Activated T-cell treated with anti-CD3 and anti-CD28 coated beads, Interleukin-2, amount 50 U/mL, for 24 hours (primary cell): Measurements from ENCODE around the gene NCKAP1.
"Not testable (repeated sequence)": the region's sequence is repeated elsewhere in the genome, so short reads cannot be mapped to it uniquely, and the experiment has no call there.

ENCODE experiments used
- DNase-seq: peaks from one replicate; pipeline ENCODE4 v3.0.0-alpha.2; 2020
- H3K27ac Mint-ChIP-seq: 2 replicates; pipeline ENCODE4 v1.8.0; 2020; ENCODE audit warnings: mild to moderate bottlenecking, mixed read lengths
- H3K27me3 Mint-ChIP-seq: 2 replicates; pipeline ENCODE4 v1.8.0; 2020; ENCODE audit warnings: mixed read lengths
- H3K36me3 Mint-ChIP-seq: 2 replicates; pipeline ENCODE4 v1.8.0; 2020; ENCODE audit warnings: low read depth, mixed read lengths
- H3K4me1 Mint-ChIP-seq: 2 replicates; pipeline ENCODE4 v1.8.0; 2020; ENCODE audit warnings: low read depth, mixed read lengths
- H3K4me3 Mint-ChIP-seq: 2 replicates; pipeline ENCODE4 v1.8.0; 2020; ENCODE audit warnings: mild to moderate bottlenecking, moderate library complexity, mixed read lengths
- H3K9me3 Mint-ChIP-seq: 2 replicates; pipeline ENCODE4 v1.8.0; 2020; ENCODE audit warnings: mixed read lengths

The NCKAP1 gene

DNA sequence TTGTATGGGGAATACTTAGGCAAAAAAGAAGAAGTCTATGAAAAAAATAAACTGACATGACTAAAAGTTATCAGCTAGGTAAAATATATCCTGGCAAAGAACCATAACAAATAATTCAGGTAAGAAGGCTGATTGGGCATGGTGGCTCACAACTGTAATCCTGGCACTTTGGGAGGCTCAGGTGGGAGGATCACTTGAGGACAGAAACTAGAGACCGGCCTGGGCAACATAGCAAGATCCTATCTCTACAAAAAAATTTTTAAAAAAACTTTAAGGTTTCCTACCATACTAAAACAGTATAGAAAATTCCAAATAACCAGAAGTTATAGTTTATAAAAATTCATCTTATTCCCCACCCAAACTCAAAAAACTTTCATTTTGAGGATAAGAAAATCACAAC, 10.8 kb downstream of the NCKAP1 start:
- no peak overlapping the region for H3K27ac Mint-ChIP-seq
- no peak for DNase-seq
- H3K36me3 Mint-ChIP-seq, result peaks cover 7% of the 10 kb centered on the region
- H3K9me3 Mint-ChIP-seq, result no peaks in the 10 kb centered on the region
- no peaks in the 10 kb centered on the region for H3K4me1 Mint-ChIP-seq
- no peak overlapping the region for H3K4me3 Mint-ChIP-seq
- H3K27me3 Mint-ChIP-seq, result peaks cover 28% of the 10 kb centered on the region

DNA sequence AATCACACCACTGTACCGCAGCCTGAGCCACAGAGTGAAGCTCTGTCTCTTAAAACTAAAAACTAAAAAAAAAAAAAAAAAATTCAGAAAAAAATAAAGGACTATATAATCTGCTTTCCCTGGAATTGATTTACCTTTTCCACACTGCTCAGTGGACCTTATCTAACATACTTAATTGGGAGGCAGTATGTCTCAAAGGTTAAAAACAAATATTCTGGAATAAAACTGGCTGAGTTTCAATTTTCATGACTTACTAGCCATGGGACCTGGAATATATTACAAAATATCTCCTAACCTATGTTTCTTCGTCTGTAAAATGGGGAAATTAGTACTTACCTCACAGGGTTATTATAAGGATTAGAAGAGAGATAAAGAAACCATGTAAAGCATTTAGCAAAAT, 11.8 kb downstream of the NCKAP1 start:
- peaks cover 13% of the 10 kb centered on the region for H3K36me3 Mint-ChIP-seq

DNA sequence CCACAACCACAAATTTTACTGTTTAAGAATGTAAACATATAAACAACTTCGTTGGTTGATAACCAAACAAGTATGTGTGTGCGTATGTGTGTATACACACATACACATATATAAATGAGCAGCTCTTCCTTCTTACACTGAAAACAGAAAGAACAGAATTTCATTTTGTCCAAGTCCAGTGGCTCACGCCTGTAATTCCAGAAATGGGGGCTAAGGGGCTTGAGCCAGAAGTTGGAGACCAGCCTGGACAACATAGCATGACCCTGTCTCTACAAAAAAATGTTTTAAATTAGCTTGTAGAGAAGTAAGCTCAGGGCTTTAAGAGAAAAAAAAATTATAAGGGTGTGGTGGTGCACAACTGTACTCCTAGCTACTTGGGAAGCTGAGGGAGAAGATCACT, 12.3 kb downstream of the NCKAP1 start:
- Mint-ChIP-seq H3K9me3 (no peaks in the 10 kb centered on the region), H3K27me3 (peaks cover 21% of the 10 kb centered on the region), H3K4me1 (no peaks in the 10 kb centered on the region), H3K27ac (no peak overlapping the region), H3K36me3 (peaks cover 14% of the 10 kb centered on the region), H3K4me3 (no peak overlapping the region)
- DNase-seq, result no peak

More for the DNA sequence above, 11.8 kb downstream of the NCKAP1 start:
- no peaks in the 10 kb centered on the region for H3K9me3 Mint-ChIP-seq
- H3K27ac Mint-ChIP-seq, result no peak overlapping the region
- H3K4me3 Mint-ChIP-seq, result no peak overlapping the region
- peaks cover 21% of the 10 kb centered on the region for H3K27me3 Mint-ChIP-seq
- no peaks in the 10 kb centered on the region for H3K4me1 Mint-ChIP-seq
- no peak for DNase-seq

GRCh38 chr2:183024339-183025095, 13.7 kb downstream of the NCKAP1 start:
- H3K36me3 Mint-ChIP-seq, result peaks cover 14% of the 10 kb centered on the region
- H3K4me3 Mint-ChIP-seq, result no peak overlapping the region
- H3K9me3 Mint-ChIP-seq, result no peaks in the 10 kb centered on the region
- no peak overlapping the region for H3K27ac Mint-ChIP-seq
- peaks cover 1% of the 10 kb centered on the region for H3K4me1 Mint-ChIP-seq
- H3K27me3 Mint-ChIP-seq, result peaks cover 8% of the 10 kb centered on the region
- DNase-seq, result no peak

DNA sequence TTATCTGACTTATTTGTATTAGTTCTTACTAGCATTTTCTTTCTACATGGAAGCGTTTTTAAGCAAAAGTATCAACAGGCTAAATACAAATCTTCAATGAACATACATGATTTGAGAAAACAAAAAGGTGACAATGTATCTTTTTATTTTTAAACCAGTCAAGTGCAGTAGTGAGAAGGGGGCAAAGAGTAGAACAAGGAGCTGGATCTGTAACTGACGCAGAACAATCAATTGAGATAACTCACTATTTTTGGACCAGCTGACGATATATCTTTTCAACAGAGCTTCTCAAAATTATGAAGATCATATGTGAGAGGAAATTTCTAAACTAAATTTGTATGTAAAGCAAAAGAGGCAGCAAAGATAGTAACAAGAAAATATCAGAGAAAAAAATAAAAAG, 15.5 kb downstream of the NCKAP1 start:
- Mint-ChIP-seq H3K4me1 (peaks cover 1% of the 10 kb centered on the region), H3K9me3 (no peaks in the 10 kb centered on the region), H3K27me3 (peaks cover 2% of the 10 kb centered on the region), H3K4me3 (no peak overlapping the region), H3K36me3 (peaks cover 14% of the 10 kb centered on the region), H3K27ac (no peak overlapping the region)
- DNase-seq, result no peak

GRCh38 chr2:183021613-183022012, 16.6 kb downstream of the NCKAP1 start:
- Mint-ChIP-seq H3K4me1 (peaks cover 1% of the 10 kb centered on the region), H3K36me3 (peaks cover 14% of the 10 kb centered on the region), H3K27me3 (no peaks in the 10 kb centered on the region), H3K9me3 (no peaks in the 10 kb centered on the region), H3K4me3 (no peak overlapping the region), H3K27ac (no peak overlapping the region)
- DNase-seq, result no peak

DNA sequence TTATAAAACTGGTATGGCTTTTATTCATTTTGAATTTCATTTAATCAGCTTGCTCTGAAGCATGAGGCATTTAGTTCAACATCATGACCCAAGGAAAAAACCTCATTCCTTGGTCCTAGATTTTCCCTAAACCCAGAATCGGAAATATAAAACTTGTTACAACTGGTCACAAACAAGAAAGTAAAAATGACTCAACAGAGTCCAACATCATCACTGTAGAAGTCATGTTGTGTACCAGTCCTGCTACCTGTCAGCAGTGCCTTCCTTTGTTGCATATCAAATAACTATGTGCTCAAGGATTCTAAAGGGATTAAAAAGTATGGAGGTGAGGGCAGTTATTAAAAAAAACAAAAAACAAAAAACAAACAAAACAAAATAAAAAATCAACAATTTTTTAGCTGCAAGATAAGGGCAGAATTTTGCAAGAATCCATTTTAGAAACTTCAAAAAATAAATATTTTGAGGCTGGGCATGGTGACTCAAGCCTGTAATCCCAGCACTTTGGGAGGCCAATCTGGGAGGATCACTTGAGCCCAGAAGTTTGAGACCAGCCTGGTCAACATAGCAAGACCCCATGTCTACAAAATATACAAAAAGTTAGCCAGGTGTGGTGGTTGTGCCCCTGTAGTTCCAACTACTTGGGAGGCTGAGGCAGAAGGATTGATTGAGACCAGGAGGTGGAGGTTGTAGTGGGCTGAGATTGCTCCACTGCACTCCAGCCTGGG, 18.4 kb downstream of the NCKAP1 start:
- Mint-ChIP-seq H3K27ac (no peak overlapping the region), H3K27me3 (no peaks in the 10 kb centered on the region), H3K4me3 (no peak overlapping the region), H3K36me3 (peaks cover 14% of the 10 kb centered on the region), H3K9me3 (no peaks in the 10 kb centered on the region), H3K4me1 (peaks cover 1% of the 10 kb centered on the region)
- no peak for DNase-seq

DNA sequence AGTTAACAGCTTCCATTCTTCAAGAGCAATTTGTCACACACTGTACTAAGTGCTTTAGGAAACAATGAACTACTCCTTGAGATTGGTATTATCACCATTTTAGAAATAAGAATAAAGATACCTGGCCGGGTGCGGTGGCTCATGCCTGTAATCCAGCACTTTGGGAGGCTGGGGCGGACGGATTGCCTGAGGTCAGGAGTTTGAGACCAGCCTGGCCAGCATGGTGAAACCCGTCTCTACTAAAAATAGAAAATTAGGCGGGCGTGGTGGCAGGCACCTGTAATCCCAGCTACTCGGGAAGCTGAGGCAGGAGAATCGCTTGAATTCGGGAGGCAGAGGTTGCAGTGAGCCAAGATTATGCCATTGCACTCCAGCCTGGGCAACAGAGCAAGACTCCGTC, 20.4 kb downstream of the NCKAP1 start:
- not testable (repeated sequence) for H3K27ac Mint-ChIP-seq, H3K27me3 Mint-ChIP-seq, H3K36me3 Mint-ChIP-seq, H3K4me3 Mint-ChIP-seq, H3K9me3 Mint-ChIP-seq, DNase-seq, H3K4me1 Mint-ChIP-seq

- Mint-ChIP-seq H3K9me3 (no peaks in the 10 kb centered on the region), H3K4me1 (no peaks in the 10 kb centered on the region), H3K4me3 (no peak overlapping the region), H3K36me3 (no peaks in the 10 kb centered on the region), H3K27me3 (no peaks in the 10 kb centered on the region), H3K27ac (no peak overlapping the region)
- no peak for DNase-seq
These were observed 24.3 kb downstream of the NCKAP1 start for GRCh38 chr2:183014005-183014404.

DNA sequence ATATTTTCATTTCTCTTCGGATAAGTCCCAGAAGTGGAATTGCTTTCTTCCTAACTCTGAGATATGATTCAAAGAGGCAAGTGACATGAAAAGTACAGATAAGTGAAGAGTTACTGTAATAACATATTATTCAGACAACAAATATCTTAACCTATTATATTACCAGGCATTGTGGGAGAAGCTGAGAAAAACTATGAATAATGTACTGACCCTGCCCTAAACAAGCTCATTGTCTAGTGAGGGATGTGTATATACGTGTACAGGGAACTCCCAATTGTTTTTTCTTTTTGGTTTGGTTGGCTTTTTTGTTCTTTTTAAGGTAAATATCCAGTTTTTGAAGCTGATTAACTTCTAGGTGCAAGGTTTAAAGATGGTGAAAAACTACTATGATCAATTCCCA, 26.5 kb downstream of the NCKAP1 start:
- no peak for DNase-seq
- Mint-ChIP-seq H3K4me3 (no peak overlapping the region), H3K9me3 (no peaks in the 10 kb centered on the region), H3K4me1 (no peaks in the 10 kb centered on the region), H3K27me3 (no peaks in the 10 kb centered on the region), H3K36me3 (no peaks in the 10 kb centered on the region), H3K27ac (no peak overlapping the region)

DNA sequence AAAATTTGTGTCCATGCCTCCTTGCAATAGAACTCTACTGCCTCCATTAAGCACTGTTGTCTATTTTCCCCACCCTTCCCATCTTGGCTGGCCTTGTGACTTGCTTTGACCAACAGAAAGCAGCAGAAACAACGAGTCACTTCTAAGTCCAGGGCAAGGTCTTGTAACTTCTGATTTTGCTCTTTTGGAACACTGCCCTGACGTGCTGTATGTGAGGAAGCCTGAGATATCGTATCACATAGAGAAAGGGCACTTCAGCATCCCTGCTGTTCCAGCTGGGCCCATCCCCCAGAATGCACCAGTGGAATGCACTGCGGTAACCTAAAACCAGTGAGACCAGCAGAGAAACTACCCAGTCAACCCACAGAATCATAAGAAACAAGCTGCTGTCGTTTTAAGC, 28.1 kb downstream of the NCKAP1 start:
- Mint-ChIP-seq H3K27ac (no peak overlapping the region), H3K27me3 (no peaks in the 10 kb centered on the region), H3K9me3 (no peaks in the 10 kb centered on the region), H3K4me3 (no peak overlapping the region), H3K4me1 (no peaks in the 10 kb centered on the region), H3K36me3 (no peaks in the 10 kb centered on the region)
- DNase-seq, result no peak

- Mint-ChIP-seq H3K36me3 (no peaks in the 10 kb centered on the region), H3K27ac (no peak overlapping the region), H3K9me3 (no peaks in the 10 kb centered on the region), H3K4me1 (peaks cover 1% of the 10 kb centered on the region), H3K27me3 (no peaks in the 10 kb centered on the region), H3K4me3 (no peak overlapping the region)
- no peak for DNase-seq
These were observed 28.9 kb downstream of the NCKAP1 start for GRCh38 chr2:183009249-183009899.

DNA sequence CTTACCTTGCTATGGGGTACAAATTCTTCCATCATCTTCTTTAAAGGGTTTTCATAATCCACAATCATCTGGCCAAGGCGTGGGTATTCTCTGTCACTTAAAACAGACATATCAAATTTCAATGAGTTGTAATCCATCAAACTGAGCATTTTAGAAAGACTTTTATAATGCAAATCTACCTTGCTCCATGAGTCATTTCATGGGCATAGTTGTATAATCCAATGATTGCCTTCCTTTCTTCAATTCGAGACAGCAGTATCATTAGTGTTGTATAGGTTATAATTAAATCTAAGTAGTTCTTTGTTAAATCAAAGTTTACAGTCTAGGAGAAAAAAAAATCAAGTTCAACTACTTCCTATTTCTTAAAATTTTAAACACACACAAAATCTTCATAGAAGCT, 36.3 kb downstream of the NCKAP1 start:
- Mint-ChIP-seq H3K4me1 (peaks cover 1% of the 10 kb centered on the region), H3K36me3 (peaks cover 24% of the 10 kb centered on the region), H3K9me3 (no peaks in the 10 kb centered on the region), H3K27ac (no peak overlapping the region), H3K4me3 (no peak overlapping the region), H3K27me3 (no peaks in the 10 kb centered on the region)
- no peak for DNase-seq

DNA sequence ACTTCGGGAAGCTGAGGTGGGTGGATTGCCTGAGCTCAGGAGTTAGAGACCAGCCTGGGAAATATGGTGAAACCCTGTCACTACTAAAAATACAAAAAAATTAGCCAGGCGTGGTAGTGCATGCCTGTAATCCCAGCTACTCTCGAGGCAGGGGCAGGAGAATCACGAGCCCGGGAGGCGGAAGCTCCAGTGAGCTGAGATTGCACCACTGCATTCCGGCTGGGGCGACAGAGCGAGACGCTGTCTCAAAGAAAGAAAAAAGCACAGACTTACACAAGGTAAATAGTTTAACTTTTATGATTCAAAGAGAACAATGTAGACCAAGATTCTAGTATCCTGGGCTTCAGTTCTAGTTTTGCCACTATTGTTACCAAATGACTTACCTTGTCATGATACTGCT, 37.4 kb downstream of the NCKAP1 start:
- H3K4me1 Mint-ChIP-seq, result peaks cover 1% of the 10 kb centered on the region
- no peaks in the 10 kb centered on the region for H3K27me3 Mint-ChIP-seq
- H3K36me3 Mint-ChIP-seq, result peaks cover 25% of the 10 kb centered on the region
- no peak overlapping the region for H3K27ac Mint-ChIP-seq
- H3K9me3 Mint-ChIP-seq, result no peaks in the 10 kb centered on the region
- H3K4me3 Mint-ChIP-seq, result no peak overlapping the region
- DNase-seq, result no peak
